SHP77 (cell line): ENCODE results near the gene PPP2R2B.

Experiments
- DNase-seq, 2 experiments: peaks; one replicate each; lab custom pipeline; 2025; lab: John Stamatoyannopoulos, UW

PPP2R2B gene

DNA sequence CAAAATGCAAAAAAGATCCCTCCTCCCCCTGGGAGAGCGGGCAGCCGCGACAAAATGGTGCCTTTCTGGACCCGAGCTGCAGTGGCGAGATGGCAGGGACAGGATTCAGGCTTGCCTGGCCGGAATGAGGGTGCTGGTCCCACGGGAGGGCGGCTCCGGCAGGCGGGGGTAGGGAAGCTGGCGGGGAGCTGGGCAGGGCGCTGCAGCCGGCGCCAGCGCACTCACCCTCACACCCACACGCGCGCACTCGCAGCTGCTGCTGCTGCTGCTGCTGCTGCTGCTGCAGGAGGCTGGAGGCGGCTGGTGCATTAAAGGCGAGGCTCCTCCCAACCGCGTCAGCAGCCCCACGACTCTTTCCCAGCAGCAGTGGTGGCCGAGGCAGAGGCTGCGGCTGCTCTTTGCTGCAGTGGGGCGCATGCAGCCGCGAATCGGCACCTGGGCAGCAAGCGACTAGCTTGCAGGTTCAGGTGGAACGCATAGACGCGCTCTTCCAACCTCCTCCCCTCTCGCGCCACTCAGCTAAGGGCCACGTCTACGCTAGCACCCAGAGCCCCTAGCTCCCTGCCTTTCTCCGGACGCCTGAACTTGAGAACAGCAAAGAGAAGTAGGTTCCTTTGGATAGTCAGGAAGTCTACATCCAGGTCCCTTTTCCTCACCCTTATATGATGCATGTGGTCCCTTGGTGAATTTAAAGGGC is at the start of gene PPP2R2B:
PPP2R2B (minus strand) TSS at position 282 of the 697 bp plus-strand sequence.
- DNase-seq: peak; percentile 69 to 84

DNA sequence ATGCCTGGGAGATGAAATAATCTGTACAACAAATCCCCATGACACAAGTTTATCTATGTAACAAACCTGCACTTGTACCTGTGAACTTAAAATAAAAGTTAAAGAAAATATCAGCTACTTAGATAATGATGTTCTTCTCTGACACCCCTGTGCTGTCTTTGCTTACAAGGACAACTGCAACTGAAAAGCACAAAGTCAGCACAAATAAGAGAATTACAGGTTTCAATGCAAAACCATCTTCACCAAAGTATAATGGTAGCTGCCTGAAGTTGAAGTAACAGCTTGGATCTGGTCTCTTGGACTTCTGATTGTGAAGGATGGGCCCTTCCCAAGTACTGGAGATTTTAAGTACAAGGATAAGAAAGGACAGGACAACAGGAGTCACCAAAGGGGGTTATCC is 45.6 kb upstream of the PPP2R2B start:
- no peak for DNase-seq

DNA sequence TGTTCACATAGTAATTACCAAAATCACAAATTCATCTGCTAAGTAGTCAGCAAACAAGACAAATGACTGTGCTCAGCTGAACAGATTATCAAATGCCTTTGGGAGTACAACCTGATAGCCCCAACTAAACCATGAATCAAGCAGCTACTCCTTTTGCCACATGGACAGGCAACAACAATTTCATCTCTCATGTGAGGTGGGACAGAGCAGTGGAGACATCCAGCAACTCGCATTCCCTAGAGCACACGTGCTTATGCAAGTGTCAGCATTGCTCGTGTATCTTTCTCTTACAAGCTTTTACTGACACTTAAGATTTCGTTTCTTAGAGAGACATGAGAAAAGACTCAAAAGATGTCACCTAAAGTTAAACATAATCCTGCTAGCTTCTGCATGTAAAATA is 42.7 kb upstream of the PPP2R2B start:
- DNase-seq: no peak

DNA sequence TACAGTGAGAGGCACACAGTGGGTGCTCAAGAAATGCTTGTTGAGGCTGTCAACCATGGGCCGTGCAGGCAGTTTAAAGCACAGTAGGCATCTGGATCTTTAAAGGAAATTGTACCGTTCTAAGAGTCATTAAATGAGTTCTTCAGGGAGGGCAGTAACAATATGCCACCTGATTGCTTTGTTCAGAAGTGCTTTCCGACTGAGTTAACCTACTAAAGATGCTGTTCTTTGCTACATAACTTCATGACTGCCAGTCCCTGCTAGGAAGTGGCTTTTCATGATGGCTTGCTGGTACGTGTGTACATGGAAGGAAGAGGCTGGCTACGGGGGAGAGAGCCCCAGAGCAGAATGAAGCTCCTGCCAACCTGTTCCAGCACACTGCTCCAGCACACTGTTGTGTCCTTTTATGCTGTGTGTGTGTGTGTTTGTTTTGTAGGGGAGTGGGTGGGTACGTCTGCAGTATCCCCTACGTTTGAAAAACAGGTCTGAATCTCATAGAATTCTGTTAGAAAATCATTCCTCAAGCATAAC is 41.9 kb upstream of the PPP2R2B start:
- no peak for DNase-seq

DNA sequence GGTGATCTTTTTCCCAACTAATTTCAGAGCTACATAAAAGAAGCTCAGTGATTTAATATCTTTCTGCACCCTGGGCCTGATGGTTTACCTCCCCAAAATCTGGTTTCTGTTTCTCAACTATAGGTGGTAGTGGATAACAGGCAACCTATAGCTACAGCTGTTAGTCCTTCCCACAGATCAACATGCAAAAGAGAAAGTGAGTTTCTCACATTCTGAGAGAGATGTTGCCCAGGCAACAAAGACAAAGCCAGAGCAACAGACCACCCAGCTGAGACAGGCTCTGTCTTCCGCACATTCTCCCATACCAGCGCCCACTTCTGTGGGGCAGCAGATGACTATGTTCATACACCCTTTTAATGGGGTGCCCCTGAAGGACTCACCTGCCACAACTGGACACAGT is 40.7 kb upstream of the PPP2R2B start:
- DNase-seq: no peak

DNA sequence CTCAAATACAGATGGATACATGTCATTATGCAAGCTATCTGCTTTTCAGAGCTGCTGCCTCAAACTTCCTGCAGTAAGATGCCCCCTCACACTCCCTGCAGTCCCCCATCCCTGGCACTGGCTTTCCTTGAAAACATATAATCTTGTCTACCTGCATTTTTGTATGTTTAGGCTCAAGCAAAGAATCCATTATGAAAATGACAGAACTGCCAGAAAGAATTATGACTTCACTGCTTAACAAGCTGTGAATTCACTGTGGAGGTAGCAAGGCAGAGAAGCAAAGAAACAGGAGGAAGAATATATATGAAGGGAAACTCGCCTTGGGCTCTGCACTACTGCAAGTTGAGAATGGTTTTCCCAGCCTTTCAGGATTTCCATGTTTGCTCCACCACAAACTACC is 39.4 kb upstream of the PPP2R2B start:
- DNase-seq: no peak

DNA sequence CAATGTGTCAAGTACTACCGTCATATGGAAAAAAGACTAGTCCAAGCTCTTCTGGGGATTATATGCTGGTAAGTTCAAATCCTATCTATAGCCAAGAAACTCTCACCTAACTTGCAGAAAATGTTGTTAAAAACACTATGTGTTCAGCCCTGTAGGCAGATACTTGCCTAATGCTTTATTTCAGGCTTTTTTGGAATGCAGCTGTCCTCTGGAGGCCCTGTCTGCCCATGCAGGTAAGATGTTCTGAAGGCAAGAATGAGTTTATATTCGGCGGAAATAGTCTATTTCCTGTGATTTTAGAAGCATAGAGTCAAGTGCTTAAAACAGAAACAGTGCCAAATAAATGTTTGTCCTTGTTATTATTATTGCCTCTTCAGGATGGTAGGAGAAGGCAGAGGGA is 34.3 kb upstream of the PPP2R2B start:
- no peak for DNase-seq

DNA sequence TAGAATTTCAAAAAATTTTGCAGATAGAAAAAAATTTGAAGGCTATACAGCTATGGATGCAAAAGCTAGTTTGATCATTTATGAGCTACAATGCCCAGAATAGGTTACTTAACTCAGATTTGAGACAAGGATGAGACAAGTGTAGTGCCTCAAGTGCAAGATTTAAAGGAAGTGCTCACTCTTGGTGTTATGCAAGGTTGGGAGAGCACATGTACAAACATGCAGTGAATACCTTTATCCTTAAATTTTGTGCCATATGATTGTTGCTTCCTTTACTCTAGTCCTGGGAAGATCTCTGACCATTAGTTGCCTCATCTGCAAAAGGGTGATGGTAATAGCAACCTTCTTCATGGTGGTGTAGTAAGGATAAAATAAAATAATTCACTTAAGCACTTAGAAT is 31.7 kb upstream of the PPP2R2B start:
- DNase-seq: no peak

DNA sequence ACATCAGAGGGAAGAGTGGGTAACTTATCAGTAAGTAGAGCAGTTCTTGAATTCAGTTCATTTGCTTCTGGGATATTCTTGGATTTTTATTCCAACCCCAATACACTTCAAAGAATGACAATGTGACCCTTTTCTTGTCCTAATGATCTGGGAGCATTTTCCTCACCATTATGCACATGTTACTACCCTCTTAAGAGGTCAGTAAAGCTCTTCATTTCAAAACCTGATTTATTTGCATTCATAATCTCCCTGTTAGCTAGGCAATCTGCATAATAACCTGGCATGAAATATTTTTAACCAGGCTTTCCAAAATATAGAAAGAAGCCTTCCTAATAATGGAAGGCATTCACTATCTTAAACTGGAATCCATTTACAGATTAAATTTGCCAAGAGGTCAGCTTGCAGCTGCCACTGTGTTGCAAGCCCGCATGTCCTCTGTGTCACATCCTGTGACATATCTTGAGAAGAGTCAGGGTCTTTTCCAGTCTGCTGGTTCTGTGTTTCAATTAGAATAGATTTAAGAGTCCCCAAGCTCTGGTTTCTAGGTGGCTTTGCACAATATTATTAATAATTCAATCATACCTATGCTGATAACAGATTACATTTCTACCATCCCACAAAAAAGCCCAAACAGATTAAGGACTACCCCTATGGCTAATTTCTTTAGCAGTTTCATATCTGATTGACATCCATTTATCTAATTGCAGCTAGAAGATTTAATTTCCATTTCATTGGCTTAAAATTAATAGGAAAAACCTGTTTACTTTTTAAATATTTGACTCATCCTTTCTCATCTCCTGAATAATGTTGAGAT is 30.9 kb upstream of the PPP2R2B start:
- no peak for DNase-seq

DNA sequence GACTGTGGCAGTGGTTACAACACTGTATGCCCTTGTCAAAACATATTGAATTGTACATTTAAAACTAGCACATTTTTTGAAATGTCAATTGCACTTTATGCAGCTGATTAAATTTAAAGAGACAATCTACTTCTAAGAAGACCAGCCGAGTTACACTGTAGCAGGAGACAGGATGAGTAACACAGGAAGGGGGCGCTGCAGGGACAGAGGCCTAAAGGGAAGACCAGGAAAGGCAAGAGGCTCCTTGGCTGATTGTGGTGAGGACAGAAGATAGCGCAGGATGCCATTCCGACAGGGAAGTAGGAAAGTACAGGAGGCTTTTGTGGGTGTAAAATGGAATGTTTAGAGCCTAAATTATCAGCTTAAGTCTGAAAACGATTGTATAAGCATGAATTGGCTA is 28.2 kb upstream of the PPP2R2B start:
- no peak for DNase-seq

DNA sequence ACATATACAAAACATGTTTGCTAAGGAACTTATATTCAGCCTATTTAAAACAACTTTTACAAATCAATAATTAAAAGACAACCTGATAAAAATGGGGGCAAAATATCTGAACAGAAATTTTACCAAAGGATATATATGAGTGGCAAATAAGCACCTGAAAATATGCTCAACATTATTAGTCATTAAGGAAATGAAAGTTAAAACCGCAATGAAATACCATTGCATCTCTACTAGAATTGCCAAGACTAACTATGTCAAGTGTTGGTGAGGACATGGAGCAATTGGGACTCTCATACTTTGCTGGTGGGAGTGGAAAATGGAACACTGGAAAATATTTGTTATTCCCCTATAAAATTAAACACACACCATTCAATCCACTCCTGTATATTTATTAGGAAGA is 26.3 kb upstream of the PPP2R2B start:
- no peak for DNase-seq

DNA sequence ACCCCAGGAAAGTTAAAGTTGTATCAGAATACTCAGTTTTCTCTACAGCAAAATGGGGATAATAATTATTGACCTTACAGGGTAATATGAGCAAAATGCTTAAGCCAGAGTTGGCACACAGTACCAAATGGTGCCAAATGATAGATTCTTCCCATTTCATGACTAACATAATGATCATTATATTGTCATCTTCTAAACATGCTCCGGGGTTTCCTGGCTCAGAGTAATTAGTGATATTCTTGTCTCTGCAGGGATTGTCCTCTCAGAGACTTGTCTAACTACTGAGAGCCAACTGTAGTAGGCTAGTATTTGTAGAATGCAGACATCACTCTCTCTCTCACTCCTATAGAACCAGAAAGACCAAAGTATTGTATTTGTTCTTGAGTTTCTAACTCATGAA is 25.2 kb upstream of the PPP2R2B start:
- no peak for DNase-seq

DNA sequence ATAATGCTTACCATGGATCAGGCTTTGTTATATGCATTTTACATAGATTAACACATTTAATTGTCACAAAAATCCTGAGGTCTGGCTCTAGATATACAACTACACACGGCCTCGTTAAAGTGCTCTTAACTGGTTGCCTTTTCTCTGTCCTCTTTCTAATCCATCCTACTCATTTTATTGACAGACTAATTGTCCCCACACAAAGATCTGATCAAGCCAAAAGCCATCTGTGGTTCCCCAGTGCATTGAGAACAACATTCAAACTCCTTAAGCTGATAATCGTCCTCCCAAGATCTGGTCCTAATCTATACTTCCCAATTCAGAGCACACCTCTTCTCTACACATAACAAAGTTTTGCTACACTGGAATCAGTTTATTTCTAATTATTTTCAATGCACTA is 23.9 kb upstream of the PPP2R2B start:
- DNase-seq: no peak

DNA sequence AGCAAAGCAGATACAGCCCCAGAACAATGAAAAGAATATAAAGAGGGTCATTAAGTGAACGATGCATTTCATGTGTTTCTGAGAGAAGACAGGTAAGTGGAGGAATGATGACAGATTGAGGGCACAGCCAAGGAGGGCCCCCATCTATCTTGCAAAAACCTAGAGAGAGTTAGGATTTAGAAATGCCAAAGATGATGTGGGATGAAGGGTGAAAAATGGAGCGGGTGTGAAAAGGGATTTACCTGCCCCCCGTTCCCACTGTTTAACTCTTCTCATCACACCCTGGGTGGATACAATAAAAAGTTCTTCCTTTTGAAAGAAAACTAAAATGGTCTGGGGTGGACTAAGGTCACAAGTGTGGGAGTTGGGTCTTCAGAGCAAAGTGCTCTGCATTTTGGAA is 18.5 kb upstream of the PPP2R2B start:
- DNase-seq: no peak

DNA sequence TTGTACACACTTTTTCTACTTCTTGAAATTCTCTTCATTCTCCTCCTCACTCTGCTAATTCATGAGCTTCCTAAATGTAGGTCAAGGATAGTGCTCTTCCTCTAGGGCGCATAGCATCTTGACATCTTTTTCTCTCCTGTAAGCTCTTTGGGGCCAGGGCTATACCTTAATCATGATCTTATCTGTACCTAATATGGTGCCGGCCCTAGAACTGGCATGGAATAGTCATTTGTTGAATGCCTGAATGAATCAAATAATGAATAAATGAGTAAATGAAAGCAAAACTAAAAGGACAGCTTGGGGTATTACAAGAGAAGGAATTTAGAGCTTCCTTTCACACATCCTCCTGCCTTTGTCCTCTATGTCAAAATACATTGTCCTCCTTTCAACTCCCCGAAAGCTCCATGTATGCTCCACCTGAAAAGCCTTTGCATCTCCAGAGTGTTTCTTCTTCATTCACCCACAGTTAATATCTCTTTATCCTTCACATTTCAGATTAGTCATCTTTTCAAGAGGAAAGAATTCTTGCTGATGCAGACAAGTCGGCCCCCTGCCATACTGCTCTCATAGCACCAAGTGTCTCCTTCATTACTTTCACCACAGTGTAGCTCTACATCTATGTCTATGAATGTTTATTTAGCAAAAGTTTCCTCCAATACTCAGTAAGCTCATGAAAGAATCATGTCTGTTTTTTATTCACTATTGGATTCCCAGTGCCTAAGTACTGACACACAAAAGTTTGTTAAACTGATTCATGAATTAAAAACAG is 16.4 kb upstream of the PPP2R2B start:
- no peak for DNase-seq

DNA sequence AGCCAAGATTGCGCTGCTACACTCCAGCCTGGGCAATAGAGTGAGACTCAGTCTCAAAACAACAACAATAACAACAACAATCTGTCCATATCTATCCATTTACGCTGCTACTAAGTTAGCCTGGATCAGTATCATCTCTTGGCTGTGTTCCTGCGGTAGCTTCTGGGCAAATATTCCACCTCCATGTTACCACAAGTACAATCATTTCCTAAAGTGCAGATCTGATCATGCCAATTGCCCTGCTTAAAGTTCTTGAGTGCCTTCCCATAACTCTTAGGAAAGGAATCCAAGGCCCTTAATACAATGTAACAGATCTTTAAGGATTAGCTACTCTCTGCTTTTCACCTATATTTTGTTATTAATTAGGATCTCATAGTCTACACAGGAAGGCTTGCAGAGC is 15.4 kb upstream of the PPP2R2B start:
- no peak for DNase-seq

DNA sequence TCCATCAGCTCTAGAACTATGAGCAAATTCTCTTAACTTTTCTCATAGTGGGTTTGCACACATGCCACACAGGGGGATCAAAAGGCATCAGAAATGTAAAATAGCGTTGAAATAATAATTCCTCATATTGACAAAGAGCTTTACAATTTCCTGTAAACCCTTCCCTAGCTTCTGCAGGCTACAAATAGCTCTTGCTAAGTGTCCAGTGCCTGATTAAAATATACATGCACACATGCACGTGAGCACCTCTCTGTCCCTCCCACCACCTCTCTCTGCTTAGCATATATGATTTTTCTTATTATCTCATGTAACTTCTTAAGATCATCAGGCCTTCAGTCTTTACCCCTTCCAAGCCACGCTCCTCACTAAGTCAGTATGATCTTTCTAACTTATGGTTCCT is 13.7 kb upstream of the PPP2R2B start:
- DNase-seq: no peak

DNA sequence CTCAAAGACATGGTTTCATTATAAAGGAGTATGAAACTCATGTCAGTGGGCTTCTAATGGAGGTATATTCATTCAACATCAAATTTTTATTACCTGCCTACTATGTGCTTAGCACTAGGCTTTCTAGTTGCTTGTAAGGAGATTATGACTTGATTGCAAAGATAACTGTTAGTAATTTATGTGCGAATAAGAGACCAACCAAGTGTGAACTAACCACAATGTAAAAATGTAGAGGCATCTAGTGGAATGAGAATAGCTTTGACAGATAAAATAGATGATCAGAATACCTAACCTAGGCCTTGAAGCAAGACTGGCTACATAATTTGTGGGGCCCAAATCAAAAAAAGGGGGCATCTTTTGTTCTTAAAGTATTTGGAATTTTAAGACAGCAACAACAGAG is 13.0 kb upstream of the PPP2R2B start:
- no peak for DNase-seq

DNA sequence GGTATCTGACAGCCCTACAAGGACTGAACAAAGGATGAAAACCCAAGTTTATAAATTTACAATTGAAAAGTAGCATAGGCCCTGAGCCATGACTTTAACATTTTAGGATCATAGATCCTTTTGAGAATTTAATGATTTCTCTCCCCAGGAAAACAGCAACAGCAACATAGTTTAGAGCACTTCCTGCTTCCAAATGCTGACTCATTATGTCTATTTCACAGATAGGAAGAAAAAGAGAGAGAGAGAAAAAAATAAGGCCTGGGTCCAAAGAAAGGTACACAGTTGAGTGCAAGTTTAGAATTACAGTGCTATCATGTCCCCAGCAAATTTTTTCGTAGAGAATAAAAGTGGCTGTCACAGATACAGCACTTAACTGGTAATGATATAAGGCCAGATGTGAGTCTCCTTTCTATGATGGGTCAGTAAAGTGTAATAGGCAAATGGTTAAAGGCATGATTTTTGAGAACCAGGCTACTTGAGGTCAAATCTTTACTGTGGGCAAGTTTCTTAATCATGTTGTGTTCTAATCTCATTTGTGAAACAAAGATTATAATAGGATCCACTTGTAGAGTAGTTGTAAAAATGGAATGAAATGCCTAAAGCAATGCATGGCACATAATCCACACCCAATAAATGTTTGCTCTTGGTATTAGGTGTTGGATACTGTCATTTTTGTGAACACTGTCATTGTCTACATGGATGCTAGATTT is 12.3 kb upstream of the PPP2R2B start:
- DNase-seq: no peak

DNA sequence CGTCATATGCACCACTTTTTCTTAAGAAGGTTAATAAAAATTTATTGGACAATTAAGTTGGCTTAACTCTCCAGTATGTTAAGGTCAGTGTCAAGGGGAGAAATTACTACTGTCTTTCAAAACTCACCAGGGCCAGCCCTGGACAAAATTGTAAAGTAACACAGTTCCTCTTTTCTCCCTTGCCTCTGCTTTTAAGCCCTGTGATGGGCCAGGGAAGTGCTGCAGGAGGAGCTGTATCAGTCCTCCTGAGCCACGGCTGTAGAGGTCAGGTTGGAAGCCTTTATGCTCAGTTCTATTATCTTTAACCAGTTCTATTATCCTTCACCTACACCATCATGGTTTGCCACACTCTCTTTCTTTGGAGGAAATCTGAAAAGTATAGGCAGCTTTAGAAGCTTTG is 11.5 kb upstream of the PPP2R2B start:
- no peak for DNase-seq

DNA sequence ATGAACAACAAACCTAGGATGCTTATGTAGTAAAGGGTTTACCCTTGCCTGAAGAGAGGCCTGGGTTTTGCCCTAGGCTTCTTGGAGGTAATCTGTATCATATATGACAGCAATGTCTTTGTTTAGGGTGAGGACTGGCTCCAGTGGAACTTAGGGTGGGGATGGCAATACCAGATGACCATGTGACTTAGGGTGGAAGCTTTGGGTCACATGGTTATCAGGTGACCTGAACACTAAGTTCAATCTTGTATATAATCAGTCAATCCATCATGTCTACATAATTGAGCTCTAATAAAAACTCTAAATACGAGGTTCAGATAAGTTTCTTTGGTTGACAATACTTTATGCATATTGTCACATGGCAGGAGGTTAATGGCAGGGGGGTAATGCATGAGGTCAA is 10.6 kb upstream of the PPP2R2B start:
- DNase-seq: no peak

DNA sequence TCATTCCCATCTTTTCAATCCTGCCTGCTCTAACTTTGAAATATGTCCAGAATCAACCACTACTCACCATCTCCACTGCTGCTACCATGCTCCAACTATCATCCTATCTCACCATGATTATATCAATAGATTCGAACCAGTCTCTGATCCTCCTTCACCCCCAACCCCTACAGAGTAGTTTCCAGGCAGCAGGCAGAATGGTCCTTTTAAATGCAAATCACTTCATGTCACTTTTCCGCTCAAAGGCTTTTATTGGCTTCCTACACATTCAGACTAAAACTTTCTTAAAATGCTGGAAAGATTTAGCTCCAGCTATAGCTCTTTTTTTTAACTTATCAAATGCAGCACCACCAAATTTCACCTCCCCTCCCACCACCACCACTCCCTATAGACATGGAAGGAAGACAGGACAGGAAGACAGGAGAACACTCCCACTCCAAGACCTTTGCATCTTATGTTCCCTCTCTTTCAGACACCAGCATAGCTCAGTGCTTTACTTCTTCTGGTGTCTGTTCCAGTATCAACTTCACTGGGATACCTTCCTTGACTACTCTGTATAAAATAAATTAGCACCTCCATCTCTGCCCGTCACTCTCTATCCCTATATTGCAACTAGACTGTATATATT is 9.9 kb upstream of the PPP2R2B start:
- DNase-seq: no peak
